Activated CD8-positive, alpha-beta memory T cell treated with anti-CD3 and anti-CD28 coated beads, Interleukin-2, amount 50 U/mL, for 24 hours (primary cell): ENCODE measurements around the gene RHBDD1.

Source experiments
- DNase-seq: peaks from one replicate; pipeline ENCODE4 v3.0.0-alpha.2; 2020; ENCODE audit errors: extremely low read depth

Gene RHBDD1

GRCh38 chr2:226845386-226846116, 9.7 kb downstream of the RHBDD1 start:
- DNase-seq = no peak

- no peak for DNase-seq
Observed at GRCh38 chr2:226847090-226847489, 11.2 kb downstream of the RHBDD1 start.

- no peak for DNase-seq
Observed at GRCh38 chr2:226847511-226847910, 11.7 kb downstream of the RHBDD1 start.

- no peak for DNase-seq
Observed at GRCh38 chr2:226849349-226849748, 13.5 kb downstream of the RHBDD1 start.

GRCh38 chr2:226850024-226850423, 14.2 kb downstream of the RHBDD1 start:
- no peak for DNase-seq

- no peak for DNase-seq
Observed at GRCh38 chr2:226855787-226856186, 19.9 kb downstream of the RHBDD1 start.

GRCh38 chr2:226860087-226860486, 24.2 kb downstream of the RHBDD1 start:
- DNase-seq = no peak

- DNase-seq = no peak
Observed at GRCh38 chr2:226862623-226863022, 26.8 kb downstream of the RHBDD1 start.

GRCh38 chr2:226865273-226865672, 29.4 kb downstream of the RHBDD1 start:
- no peak for DNase-seq

GRCh38 chr2:226865710-226866109, 29.9 kb downstream of the RHBDD1 start:
- DNase-seq = no peak

GRCh38 chr2:226868331-226869162, 32.7 kb downstream of the RHBDD1 start:
- no peak for DNase-seq

- no peak for DNase-seq
Observed at GRCh38 chr2:226869371-226869770, 33.5 kb downstream of the RHBDD1 start.

- DNase-seq = no peak
Observed at GRCh38 chr2:226873051-226873620, 37.3 kb downstream of the RHBDD1 start.

GRCh38 chr2:226873826-226874225, 38.0 kb downstream of the RHBDD1 start:
- no peak for DNase-seq

- DNase-seq = no peak
Observed at GRCh38 chr2:226874749-226875148, 38.9 kb downstream of the RHBDD1 start.

GRCh38 chr2:226875438-226876225, 39.8 kb downstream of the RHBDD1 start:
- no peak for DNase-seq

GRCh38 chr2:226877491-226877890, 41.6 kb downstream of the RHBDD1 start:
- DNase-seq = no peak

GRCh38 chr2:226881287-226881686, 45.4 kb downstream of the RHBDD1 start:
- DNase-seq = no peak

GRCh38 chr2:226882606-226883005, 46.8 kb downstream of the RHBDD1 start:
- no peak for DNase-seq

- DNase-seq = no peak
Observed at GRCh38 chr2:226883296-226883795, 47.5 kb downstream of the RHBDD1 start.

GRCh38 chr2:226884166-226884565, 48.3 kb downstream of the RHBDD1 start:
- no peak for DNase-seq
